T-helper 1 cell treated with Interleukin-12 subunit alpha and Interleukin-12 subunit beta and Interleukin-4 antibody, amounts not matched to agents 30 ng/mL and 1 ng/mL, for 36 hours (primary cell): ENCODE data around the gene SHANK1. TPM values are rescaled to one million over a fixed set of nuclear protein-coding genes. Genes with fewer than 3 reads are reported as not detected.

Source experiments
- intact Hi-C: fragments of 100-400 bp; cut with micrococcal nuclease; formaldehyde crosslinking; loops from one replicate; pipeline ENCODE4 v1.15.1; 2024
- total RNA-seq: library from RNA; stranded (reverse); gene quantifications from 2 replicates; pipeline ENCODE4 v1.2.3, GENCODE V29; 2022

SHANK1 gene
- total RNA-seq, 1 donor from 2014 or later, result not detected

- intact Hi-C loops, result no loop called here
These were observed 26.3 kb downstream of the SHANK1 start for GRCh38 chr19:50693064-50693975.

- intact Hi-C loops, result no loop called here
These were observed 29.2 kb downstream of the SHANK1 start for GRCh38 chr19:50690439-50690838.

GRCh38 chr19:50688766-50689165 is 30.8 kb downstream of the SHANK1 start:
- intact Hi-C loops, result no loop called here

GRCh38 chr19:50686310-50687032 is 33.1 kb downstream of the SHANK1 start:
- intact Hi-C loops, result no loop called here

GRCh38 chr19:50679177-50680125 is 40.2 kb downstream of the SHANK1 start:
- intact Hi-C loops, result loop anchor here (1.0 kb wide), 1 partner anchor 45 kb away; no protein-coding TSS in a partner anchor

GRCh38 chr19:50678323-50678722 is 41.3 kb downstream of the SHANK1 start:
- intact Hi-C loops, result no loop called here

DNA sequence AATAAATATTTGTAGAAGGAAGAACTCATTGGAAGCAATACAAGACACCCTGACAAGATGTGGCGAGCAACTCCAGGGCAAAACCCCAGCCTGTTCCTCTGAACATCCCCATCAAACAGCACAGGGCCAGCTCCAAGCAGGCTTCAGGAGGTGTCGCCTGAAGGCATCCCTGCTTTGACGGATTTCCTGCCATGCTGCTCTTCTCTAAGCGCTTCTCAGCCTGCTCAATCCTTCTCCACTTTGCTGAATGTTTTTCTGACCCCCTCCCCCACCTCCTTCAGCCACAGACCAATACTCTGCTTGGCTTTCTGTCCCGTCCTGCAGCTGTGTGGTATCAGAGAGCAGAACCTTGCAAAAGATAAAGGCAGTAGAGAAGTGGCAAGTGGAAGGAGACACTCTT is 42.0 kb downstream of the SHANK1 start:
- intact Hi-C loops, result no loop called here

GRCh38 chr19:50676625-50677197 is 42.9 kb downstream of the SHANK1 start:
- intact Hi-C loops, result no loop called here

DNA sequence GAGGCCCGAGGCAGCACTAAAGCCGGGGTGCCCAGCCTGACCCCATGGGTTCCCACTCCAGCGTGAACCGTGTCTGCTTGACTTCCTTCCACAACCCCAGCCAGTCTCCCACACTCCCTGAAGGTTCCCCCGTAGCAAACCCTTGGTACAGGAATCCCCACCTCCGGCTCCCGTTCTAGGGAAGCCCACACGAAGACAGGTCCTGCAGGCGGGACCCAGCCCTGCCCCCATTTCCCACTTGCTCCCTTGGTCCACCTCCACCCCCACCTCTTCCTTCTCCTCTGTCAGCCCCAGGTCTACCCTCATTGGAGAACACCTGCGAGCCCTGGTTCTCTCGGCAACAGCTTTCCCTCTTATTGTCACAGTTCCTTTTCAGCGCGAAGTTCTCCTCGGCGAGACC is 46.5 kb downstream of the SHANK1 start:
- intact Hi-C loops, result no loop called here

DNA sequence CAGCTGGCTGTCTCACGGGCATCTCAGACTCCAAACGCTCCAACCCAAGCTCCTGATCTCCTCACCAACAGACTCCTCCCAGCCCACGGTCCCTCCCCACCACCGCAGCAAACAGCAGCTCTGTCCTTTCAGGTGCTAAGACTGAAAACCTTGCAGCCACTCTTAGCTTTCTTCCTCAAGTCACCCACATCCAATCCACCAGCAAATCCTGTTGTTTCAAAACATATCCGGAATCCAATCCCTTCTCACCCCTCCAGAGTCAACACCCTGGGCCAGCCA is 49.6 kb downstream of the SHANK1 start:
- intact Hi-C loops, result no loop called here

DNA sequence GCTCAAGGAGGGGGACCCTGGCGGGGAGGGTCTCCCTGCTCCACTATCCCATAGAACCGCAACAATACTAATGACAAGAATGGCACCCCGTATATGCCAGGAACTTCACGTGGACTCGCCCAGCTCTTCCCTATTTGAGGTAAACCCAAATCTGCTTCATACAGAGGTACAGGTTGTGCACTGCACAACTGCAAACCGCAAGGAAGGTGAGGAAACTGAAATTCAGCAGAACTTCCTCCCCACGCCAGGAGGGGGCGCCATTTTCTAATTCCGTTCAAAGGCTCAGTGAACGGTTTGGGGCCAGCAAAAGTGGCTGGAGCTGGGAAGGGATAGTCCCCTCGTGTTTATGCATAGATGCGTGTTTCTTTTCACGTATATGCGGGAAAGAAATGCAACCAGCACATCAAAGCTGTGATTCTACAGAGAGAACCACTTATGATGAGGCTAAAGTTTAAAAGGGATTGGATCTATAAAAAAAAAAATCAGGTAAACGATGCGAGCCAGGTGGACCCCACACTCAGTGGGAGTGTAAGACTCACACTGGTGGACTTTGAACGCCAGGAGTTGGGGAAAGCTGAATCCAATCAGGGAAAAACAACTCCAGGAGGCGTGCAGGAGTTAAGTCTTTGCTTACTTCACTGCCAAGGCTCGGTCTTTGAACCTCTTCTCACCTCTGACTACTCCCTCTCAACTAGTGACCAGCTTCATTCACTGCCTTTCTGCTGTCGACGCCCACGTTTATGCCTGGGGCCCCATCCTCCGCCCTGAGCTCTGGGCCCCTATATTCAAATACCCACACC is 50.1 kb downstream of the SHANK1 start:
- intact Hi-C loops, result loop anchor here (1.0 kb wide), 2 partner anchors 114 to 253 kb away; no protein-coding TSS in a partner anchor

GRCh38 chr19:50668879-50669278 is 50.7 kb downstream of the SHANK1 start:
- intact Hi-C loops, result loop anchor here (1.0 kb wide), 2 partner anchors 114 to 253 kb away; no protein-coding TSS in a partner anchor

- intact Hi-C loops, result no loop called here
These were observed 51.2 kb downstream of the SHANK1 start for GRCh38 chr19:50668416-50668815.

DNA sequence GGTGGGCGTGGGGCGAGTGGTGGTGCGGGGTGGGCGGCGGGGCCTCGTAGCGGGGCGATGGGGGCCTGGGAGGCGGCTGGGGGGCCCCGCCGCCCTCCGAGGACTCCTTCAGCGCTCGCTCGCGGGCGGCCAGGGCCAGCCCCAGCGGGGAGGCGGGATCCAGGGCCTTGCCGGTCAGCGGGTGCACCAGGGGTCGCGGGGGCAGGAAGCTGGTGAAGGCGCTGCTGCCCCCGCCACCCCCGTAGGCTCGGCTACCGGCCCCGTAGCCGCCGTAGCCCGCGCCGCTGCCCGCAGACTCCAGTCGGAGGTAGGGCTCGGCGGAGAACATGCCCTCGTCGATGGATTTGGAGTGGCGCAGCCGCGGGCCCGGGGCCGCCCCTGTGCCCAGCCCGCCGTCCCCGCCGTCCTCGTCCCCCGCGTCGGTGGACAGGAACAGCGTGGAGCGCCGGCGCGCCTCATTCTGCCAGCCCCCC is 51.8 kb downstream of the SHANK1 start:
- intact Hi-C loops, result no loop called here

- intact Hi-C loops, result no loop called here
These were observed 52.3 kb downstream of the SHANK1 start for GRCh38 chr19:50667177-50667758.

- intact Hi-C loops, result no loop called here
These were observed 53.0 kb downstream of the SHANK1 start for GRCh38 chr19:50666346-50667176.

GRCh38 chr19:50664204-50664603 is 55.4 kb downstream of the SHANK1 start:
- intact Hi-C loops, result no loop called here

- intact Hi-C loops, result no loop called here
These were observed 56.2 kb downstream of the SHANK1 start for GRCh38 chr19:50663482-50663790.
